ENCODE measurements around the gene TIMM17B.

The TIMM17B gene

DNA sequence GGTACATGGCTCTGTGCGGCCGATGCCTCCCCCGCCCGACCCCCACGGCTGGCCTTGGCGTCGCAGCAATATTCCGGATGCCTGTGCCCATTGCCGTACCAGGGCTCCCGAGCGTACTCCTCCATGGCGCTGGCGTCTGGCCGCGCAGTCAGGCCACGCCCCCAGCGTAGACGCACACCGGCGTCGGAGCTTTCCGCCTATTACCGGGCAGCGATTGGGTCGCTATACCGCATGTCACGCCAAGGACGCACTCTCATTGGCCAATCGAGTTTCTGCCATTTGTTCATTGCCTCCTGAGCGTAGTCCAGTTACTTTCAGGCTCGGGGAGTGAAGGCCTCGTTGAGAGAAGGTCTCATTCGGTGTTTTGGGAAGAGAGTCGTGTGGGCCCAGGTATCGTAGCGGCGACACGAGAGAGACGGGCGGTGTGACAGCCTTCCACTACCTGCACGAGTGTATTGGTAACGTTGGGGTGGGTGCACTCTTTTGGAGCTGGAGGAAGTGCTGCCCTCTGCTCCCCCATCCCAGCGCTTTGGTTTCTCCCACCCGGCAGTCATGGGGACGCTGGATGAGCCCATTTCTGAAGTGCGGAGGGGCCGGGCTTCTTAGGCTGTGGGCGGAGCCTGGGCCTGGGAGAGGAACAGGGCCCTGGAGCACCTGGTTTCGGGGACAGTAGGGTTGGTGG is at the start of gene TIMM17B, which contains the start of gene PQBP1:
TIMM17B (minus strand) TSS at position 144 of the 682 bp plus-strand sequence; CDS start at position 125, 19 bp downstream.
PQBP1 (plus strand) TSS at position 306 of the 682 bp plus-strand sequence. CDS start 580 bp downstream, outside the sequence.
- peak; percentile 83 for DNase-seq

DNA sequence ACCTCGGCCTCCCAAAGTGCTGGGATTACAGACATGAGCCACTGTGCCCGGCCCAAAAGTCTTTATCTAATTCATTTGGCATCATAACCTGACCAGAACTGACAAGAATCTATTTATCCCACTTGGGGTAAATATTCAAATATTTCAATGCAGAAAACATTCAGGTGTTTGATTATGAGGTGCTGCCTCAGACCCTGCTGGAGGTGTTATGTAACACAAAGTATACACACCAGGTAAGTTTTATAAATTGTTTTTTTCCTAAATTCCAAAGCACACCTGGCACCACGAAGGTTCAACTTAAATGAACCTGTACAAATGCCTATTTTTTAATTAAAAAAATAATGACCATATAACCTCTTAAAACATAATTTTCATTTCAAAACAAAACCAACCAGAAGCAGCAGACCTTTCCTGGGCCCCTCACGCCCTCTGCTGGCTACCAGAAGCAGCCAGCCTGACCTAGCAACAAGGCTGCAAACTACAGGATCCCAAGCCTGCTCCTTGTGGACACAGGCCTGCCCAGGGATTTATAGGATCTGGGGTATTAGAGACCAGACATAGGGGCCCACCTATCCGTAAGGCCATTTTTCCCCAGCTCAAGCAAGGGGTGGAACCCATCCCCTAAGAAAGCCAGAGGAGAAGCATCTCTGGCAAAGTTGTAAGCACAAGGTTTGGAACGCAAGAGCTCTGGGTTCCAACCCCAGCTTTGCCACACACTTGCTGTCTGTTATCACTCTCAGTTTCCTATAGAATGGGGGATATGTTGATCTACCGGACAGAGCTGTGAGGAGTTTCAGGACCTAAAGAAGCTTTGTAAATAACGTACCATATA is 48.2 kb upstream of the TIMM17B start:
- peak; percentile 31 to 34 for DNase-seq

DNA sequence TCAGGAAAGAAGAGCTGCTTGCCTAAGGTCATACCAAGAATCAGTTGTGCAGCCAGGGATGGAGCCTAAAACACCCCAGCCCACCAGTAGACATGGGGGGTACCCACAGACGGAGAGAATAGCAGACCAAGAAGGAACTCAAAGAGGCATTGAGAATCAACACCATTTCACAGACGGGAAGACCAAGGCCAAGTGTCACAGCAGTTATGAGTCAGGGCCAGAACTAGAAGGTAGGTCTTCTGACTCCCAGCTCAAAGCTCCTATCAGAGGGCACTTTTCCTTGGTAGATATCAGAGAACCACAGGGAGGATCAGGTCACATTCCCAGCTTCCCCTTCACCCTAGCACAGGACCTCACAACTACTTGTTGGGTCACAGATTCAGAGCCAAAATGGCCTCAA is 45.3 kb upstream of the TIMM17B start:
- DNase-seq = no peak

DNA sequence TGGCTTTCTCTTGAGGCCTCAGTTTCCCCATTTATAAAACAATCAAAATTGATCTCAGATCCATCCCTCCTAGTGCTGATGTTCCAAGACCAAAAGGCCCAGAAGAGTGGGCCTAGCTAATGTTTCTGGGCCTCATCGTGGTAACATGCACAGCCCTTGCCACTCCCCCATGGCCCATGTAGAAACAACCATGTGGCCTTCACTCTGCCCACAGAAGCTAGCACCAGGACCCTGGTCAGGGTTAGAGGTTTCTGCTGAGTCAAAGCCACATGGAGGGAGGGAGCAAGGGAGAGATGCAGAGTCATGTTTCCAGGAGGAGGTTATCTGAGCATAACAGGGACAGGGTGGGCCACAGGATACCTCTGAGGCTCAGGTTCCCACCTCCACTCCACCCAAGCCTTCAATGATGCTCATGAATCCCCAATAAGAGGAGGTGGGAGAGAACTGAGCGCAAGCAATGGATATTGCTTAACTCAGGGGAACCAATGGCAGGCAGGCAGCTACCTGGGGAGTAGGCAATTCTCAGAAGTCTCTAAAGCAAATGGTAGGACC is 42.9 kb upstream of the TIMM17B start:
- DNase-seq = no peak

DNA sequence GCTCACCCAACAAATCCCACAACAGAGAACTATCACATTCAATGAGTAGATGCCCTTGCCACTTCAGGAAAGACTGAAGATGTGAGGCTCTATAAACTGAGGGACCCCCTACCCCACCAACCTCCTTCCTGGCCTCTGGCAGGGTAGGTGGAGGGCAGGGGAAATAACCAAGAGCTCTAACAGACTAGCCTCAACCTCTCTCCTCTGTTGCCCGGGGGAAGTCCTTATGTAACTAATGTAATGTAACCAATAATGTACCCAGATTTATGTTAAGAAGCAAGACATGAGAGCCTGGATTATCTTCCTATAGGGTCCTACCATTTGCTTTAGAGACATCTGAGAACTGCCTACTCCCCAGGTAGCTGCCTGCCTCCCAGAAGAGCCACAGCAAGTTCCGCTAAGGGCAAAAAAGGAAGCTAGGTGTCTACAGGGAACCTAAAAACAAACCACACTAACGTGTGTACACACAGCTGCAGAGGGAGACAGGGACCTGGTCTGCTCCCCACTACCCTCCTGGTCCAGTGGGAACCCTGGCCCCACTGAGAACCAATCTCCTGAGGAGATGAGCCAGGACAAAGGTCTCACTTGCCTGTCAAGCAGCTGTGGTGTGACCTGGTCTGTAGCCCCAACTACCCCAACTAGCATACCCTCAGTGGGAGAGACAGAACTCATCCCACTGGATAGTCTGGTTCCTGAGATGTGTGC is 42.1 kb upstream of the TIMM17B start:
- DNase-seq = no peak

DNA sequence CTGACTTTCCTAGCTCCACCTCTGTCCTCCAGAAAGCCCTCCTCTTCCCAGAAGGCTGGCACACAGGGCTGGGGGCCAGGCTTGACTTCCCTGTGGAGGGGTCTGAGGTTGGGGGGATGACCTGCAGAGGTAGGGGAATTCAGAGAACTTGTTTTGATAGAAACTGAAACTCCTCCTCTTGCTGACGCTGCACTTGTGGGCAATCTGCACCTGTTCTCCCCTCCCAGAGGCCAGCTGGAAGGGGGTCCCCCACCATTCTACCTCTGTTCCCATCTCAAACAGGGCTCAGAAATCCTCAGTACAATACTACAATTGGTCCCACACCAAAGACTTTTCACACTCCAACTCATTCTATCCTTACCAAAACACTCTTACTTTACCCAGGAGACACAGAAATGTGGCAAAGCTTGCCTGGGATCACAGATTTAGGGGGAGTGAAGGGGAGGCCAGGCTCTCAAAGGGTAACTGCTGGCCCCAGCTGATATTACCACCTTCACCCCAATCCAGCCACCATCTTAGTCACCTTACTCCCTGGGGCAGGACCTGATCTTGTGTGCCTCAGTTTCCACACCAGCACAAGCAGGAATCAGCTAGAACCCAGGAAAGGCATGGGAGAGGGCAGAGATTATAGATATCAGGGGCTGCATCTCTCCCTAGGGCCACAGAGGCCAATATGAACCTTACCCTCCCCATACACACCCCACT is 41.3 kb upstream of the TIMM17B start:
- DNase-seq = peak; percentile 47 to 48

DNA sequence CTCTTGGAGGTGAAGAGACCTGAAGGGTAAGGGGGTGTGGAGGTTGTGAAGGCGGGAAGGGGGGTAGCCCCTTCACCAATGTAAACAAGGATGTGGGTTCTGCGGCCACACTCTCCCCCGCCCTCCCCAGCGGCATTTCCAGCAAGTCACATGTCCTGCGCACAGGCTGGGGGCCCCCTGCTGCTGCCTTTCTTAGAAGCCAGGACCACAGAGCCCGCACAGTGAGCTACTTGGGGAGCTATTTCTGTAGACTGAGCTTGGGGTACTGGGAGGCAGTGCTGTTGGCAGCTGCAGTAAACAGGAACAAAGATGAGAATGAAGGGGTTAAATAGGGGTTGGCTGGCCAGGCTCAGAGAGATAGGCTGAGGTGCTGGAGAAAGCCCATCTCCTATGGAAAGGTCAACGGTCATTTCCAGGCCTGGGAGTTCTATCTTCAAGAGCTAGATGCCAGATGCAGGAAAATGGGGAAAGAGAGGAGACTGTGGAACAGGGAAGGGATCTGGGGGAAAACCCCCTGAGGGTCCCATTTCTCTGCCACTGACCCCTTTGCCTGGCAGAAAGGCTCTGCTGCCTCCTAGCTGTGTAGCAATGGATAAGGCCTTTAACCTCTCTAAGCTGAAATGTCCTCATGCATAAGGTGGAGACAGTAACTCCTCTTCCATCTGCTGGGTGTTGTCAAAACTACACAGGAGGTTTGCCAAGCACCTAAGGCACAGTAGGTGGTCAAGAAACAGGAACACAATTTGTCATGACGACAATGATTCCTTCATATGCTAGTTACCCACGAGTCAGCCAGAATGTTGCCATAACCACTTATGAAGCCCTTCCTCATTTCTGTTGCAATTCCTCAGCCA is 39.7 kb upstream of the TIMM17B start:
- peak; percentile 82 to 84 for DNase-seq

DNA sequence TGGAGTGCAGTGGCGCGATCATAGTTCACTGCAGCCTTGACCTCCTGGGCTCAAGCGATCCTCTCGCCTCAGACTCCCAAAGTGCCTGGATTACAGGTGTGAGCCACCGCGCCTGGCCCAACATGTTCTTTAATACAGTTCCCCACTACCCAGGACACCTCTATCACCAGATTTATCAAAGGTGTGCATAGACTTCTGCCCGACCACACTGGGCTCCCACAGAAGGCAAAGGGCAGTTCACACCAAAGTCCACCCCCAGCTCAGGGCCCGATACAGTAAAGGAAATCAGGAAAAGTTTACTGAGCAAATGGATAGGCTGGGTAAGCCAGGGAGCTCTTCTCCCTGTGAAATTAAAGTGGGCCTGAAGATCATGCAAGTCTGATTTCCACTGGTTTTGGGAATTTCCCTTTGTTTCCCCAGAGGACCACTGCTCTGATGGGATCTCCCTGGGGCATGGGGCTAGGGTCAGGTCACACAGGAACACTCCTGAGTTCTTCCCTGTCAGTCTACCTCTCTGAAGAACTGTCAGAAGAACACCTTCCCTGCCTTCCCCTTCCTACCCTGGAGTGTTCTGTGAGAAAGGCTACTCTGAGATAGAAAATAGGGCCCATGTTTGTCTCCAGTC is 39.0 kb upstream of the TIMM17B start:
- DNase-seq = no peak

DNA sequence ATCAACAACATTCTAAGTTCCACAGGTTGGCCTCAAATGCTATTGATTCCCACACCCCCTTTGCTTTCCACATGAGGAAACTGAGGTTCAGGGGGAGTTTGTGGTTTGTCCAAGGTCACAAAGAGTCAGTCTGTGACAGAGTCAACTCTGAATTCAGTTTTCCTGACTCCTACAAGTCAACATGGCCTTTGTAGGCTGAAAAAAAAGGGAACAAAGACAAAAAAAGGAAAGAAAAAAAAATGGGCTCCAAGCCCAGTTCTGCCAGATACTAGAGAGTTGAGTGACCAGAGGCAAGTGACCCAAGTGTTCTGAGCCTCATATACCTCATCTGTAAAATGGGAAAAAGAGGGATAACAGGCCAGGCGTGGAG is 37.7 kb upstream of the TIMM17B start:
- no peak for DNase-seq

DNA sequence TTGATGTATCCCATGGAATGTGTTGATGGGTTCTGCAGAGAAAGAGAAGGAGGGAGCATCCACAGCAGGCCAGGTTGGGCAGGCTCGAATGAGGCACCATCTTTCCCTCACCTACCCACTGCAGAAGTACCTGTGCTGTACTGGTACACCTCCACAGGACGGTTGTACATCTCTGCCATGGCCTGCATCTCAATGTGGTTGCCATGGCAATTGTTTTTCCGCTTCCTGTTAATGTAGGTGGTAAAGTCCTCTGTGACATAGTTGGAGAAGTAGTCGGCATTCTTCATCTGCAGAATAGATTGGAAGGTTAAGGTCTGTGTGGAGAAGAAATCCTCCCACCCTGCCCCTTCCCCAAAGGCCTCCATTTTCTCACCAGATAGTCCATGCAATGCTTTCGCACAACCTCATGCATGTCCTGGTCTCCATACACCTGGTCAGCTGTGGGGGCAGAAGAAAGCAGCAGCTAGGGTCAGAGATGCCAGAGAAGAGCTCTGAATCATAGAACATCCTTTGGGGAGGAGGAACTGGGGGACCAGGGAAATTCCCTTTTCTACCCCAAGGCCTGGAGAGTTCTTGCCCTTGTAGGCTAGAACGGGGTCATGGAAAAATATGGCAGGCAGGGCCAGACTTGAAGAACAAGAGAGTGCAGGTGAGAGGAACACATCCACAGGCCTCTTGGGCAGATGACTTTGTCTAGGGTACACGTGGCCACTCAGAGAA is 37.2 kb upstream of the TIMM17B start:
- no peak for DNase-seq

DNA sequence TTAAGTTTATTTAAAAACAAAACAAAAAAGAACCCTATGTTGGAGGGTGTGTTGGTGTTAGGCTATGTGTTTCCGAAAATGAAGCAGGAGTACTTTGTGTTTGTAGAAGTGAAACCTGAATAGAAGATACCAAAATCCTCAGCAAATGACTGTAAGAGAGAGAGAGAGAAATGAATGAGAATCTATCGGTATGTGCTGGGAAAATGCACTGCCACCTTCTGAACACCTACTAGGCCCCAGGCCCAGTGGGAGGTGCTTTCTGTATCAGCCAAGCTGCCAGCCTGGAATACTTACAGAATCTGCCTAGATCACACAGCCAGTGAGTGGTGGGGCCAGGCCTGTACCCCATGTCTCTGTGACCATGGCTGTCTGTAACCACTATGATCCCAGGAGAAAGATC is 36.2 kb upstream of the TIMM17B start:
- no peak for DNase-seq

DNA sequence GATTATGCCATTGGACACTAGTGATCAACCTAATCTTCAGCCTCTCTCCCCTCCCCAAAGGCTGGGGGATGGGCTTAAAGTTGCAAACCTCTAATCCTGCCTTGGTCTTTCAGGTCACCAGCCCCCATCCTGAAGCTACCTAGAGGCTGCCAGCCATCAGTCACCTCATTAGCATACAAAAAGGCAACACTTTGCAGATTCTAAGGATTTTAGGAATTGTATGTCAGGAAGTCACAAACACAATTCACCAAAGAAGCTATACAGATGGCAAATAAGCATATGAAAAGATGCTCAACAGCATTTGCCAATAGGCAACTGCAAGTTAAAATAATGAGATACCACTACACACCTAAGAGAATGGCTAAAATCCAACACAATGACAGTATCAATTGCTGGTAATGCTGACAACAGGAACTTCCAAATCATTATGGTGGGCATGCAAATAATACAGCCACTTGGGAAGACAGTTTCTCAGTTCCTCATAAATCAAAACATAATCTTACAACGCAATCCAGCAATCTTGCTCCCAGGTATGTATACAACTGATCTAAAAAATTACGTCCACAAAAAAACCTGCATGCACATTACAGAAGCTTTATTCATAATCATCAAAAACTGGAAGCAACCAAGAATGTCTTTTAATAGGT is 30.3 kb upstream of the TIMM17B start:
- no peak for DNase-seq

DNA sequence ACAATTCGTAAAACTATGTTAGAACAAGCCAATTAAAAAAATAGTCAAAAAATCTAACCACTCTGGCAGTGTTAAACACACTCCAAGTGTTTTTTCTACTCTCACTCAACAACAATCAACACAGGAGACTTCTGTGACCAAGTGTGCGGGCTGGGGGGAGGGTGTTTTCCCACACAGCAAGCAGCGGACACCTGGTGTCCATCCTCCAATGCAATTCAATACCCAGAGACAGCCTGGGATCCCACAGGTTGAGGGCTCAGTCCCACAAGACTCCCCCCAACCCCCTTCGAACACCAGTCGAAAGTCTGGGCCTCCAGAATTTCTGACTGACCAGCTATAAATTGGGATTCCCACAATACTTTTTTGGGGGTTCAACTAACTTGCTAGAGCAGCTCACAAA is 29.6 kb upstream of the TIMM17B start:
- no peak for DNase-seq

DNA sequence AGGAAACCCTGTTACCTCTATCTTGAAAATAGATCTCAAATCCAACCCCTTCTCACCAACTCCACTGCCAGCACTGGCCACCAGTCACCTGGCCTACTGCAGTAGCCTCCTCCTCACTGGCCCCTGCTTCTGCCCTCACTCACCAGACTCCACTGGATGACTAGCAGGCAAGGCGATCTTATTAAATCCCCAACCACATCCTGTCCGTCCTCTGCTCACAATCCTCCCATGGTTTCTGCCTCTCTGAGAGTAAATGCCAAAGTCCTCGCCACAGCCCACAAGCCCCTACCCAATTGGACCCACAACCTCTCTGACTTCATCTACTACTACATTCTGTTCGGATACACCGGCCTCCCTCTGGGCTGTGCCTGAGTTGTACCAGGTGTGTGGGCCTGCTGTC is 26.7 kb upstream of the TIMM17B start:
- no peak for DNase-seq

DNA sequence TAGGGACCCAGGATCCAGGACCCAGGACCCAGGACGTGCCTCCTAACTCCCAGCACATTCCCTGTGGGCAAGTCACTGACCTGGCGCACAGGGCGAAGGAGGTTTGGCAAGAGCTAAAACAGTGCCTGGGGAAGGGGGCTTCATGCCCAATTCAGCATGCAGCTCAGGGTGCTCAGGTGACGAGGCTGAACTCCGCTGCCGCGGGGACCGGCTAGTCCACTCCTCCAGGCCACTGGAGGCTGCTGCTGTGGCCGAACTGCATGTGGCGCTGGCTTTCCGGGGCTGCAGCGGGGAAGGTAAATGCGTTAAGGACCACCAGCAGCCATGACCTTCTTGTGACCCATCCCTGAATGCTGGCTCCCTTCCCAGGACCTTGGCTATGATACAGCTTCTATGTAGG is 26.2 kb upstream of the TIMM17B start:
- DNase-seq = no peak

DNA sequence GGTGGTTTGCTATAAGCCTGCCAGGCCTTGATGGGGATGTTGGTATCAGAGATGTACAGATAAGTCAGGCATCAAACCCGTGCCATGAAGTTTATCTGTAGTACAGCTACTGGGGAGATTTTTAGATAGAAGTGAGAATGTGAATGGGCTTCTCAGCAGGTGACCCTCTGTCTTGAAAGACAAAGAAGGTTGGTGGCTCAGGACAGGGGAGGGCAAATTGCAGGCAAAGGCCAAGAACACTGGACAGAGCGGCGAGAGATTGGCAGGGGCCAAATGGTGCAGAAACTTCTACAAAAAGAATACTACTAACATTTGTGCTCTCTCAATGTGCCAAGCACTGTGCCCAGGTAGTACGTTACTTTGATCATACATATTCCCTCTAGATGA is 23.1 kb upstream of the TIMM17B start:
- DNase-seq = no peak

DNA sequence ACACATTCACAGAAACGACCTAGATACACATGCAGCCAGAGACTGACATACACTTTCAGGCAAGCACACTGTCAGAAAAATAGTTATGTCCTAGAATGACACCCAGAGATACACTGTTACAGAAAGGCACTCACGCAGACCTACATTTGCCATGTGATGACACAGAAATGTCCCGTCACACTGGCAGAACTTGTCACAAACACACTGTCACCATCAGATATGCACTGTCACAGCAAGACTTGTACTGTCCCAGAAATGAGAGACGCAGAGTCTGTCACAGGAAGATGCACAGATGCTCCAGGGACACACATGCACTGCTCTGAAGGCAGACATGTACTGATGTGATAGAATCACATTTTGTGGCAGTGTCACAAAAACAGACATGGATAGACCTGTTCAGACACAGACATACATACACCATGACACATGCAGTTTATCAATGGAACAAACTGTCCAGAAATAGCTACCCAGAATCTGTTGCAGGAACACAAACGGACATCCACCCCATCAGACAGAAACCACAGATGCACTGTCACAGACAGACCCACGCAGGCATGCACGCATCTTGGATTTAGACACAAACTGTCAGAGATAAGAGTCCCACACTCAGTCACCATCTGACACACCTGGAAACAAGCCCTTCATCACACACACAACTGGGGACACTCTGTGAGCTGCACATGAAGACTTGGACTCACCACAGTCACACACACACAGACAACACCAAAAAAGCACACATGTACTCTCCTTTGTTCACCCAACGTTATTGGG is 22.6 kb upstream of the TIMM17B start:
- no peak for DNase-seq

DNA sequence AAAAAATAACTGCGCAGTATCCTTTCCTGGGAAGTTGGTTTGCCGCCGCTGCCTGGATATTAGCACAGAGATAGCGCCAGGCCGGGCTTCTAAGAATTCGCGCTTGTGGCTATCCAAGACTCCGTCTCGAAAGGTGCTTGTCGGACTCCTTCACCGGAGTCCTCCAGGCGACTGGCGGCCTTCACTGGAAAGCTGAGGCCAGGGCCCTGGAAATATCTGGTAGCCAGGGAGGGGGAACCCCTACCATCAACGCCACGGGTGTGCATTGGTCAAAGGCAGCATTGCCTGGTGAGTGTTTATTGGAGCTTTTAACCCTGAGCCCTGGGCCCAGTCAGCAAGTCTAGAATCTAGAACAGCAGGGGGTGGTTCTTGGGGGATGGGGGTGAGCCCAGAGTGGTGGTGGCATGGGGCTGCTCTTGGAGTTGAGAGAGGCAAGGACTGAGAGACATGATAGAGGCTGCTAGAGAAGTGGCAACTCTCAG is 21.8 kb upstream of the TIMM17B start:
- no peak for DNase-seq
